ENCODE data around the gene CFAP100.

DNA sequence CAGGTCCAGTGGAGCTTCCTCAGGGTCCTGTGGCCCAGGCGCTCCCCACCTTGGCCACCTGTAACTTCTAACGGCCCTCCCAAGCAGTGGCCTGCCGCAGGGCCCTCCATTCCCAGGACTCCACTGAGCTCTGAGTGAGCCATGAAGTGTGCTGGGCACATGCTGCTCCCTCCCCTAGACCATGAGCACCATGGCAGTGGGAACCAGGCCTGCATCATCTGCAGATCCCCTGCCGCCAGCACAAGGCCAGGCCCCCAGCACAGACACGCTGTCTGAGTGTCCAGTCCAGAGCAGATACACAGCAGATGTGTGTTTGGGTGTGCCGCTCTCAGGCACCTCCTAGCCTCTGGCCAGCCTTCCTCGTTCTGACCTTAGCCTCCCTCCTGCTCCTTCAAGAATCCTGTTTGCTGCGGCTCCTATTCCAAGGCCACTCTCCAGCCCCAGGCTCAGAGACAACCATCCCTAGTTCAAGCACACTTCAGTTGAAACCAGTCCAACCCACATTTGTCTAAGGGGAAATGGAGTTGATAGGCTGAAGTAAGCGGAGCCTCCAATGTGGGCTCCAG lies 30.5 kb upstream of the CFAP100 start:
- TF ChIP-seq, protein P1, sequence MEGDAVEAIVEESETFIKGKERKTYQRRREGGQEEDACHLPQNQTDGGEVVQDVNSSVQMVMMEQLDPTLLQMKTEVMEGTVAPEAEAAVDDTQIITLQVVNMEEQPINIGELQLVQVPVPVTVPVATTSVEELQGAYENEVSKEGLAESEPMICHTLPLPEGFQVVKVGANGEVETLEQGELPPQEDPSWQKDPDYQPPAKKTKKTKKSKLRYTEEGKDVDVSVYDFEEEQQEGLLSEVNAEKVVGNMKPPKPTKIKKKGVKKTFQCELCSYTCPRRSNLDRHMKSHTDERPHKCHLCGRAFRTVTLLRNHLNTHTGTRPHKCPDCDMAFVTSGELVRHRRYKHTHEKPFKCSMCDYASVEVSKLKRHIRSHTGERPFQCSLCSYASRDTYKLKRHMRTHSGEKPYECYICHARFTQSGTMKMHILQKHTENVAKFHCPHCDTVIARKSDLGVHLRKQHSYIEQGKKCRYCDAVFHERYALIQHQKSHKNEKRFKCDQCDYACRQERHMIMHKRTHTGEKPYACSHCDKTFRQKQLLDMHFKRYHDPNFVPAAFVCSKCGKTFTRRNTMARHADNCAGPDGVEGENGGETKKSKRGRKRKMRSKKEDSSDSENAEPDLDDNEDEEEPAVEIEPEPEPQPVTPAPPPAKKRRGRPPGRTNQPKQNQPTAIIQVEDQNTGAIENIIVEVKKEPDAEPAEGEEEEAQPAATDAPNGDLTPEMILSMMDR (IDR thresholded peaks at IDR 0.05; ENCODE audit: insufficient read depth, low read depth, low read length), result no peak
- TF ChIP-seq EZH2 (IDR thresholded peaks at IDR 0.05; ENCODE audit: insufficient read depth, low read length), result no peak
